Measurements from ENCODE around the gene MRPS27.

The MRPS27 gene

GRCh38 chr5:72203251-72203845, 116.7 kb downstream of the MRPS27 start:
- no peaks in the 10 kb centered on the region for H3K36me3 ChIP-seq (ENCODE audit: control insufficient read depth, low read length)
- H3F3A ChIP-seq (ENCODE audit: control insufficient read depth, insufficient read depth): no peaks in the 10 kb centered on the region
- H3K79me2 ChIP-seq (ENCODE audit: control insufficient read depth, low read length): no peaks in the 10 kb centered on the region
- no peaks in the 10 kb centered on the region for H4K20me1 ChIP-seq (ENCODE audit: control insufficient read depth, insufficient read depth, low read depth, low read length)
- no peak for TF ChIP-seq EZH2phosphoT487 (IDR thresholded peaks at IDR 0.05; ENCODE audit: borderline replicate concordance, low read length)
- no peak for TF ChIP-seq CTCF (IDR thresholded peaks at IDR 0.05; ENCODE audit: low read depth, low read length, poor library complexity, severe bottlenecking)
- no peaks in the 10 kb centered on the region for H3K27me3 ChIP-seq (ENCODE audit: control insufficient read depth, low read length)
- H3K4me2 ChIP-seq (ENCODE audit: low read length): no peak overlapping the region
- no peaks in the 10 kb centered on the region for H3K4me1 ChIP-seq (ENCODE audit: control insufficient read depth, low read length)
- H3K9me3 ChIP-seq (ENCODE audit: control insufficient read depth, insufficient read depth, low read length): no peaks in the 10 kb centered on the region
- no peaks in the 10 kb centered on the region for H3K9me2 ChIP-seq (replicated peaks; ENCODE audit: control insufficient read depth, low read length)
- H3K27ac ChIP-seq (ENCODE audit: low read depth, low read length): no peak overlapping the region
- H3K4me3 ChIP-seq (ENCODE audit: low read length): no peak overlapping the region

DNA sequence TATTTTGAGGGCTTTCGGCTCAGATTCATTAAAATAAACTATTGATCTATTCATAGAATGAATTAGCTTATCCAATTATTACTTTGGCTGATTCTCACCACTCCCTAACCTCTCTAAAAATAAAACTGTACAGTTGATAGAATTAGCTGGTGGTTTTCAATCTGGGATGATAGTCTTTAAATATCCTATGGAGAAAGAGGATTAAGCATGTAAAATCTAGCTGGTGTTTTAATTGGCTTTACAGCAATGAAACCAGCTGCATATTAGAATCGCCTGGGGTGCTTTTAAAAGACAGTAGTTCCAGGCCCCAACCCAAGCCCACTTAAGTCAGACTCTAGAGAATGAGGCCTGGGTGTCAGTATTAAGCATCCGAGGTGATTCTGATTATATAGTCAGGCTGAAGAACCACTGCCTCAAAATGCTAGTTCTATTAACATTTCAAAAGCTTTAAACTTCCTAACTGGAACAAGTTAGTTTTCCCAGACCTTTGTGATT, 117.7 kb downstream of the MRPS27 start:
- H3K9me2 ChIP-seq (replicated peaks; ENCODE audit: control insufficient read depth, low read length): no peaks in the 10 kb centered on the region
- H3K4me1 ChIP-seq (ENCODE audit: control insufficient read depth, low read length): no peaks in the 10 kb centered on the region
- no peaks in the 10 kb centered on the region for H3K9me3 ChIP-seq (ENCODE audit: control insufficient read depth, insufficient read depth, low read length)
- H3K4me3 ChIP-seq (ENCODE audit: low read length): no peak overlapping the region
- H3K27ac ChIP-seq (ENCODE audit: low read depth, low read length): no peak overlapping the region
- H4K20me1 ChIP-seq (ENCODE audit: control insufficient read depth, insufficient read depth, low read depth, low read length): no peaks in the 10 kb centered on the region
- no peaks in the 10 kb centered on the region for H3F3A ChIP-seq (ENCODE audit: control insufficient read depth, insufficient read depth)
- no peaks in the 10 kb centered on the region for H3K27me3 ChIP-seq (ENCODE audit: control insufficient read depth, low read length)
- H3K36me3 ChIP-seq (ENCODE audit: control insufficient read depth, low read length): no peaks in the 10 kb centered on the region
- H3K79me2 ChIP-seq (ENCODE audit: control insufficient read depth, low read length): no peaks in the 10 kb centered on the region
- TF ChIP-seq CTCF (IDR thresholded peaks at IDR 0.05; ENCODE audit: low read depth, low read length, poor library complexity, severe bottlenecking) (no peak), EZH2phosphoT487 (IDR thresholded peaks at IDR 0.05; ENCODE audit: borderline replicate concordance, low read length) (no peak)
- H3K4me2 ChIP-seq (ENCODE audit: low read length): no peak overlapping the region

GRCh38 chr5:72199681-72200080, 120.4 kb downstream of the MRPS27 start:
- Histone ChIP-seq H3K9me3 (ENCODE audit: control insufficient read depth, insufficient read depth, low read length) (no peaks in the 10 kb centered on the region; the same call in 1 of the 2 replicates), H3K36me3 (ENCODE audit: control insufficient read depth, low read length) (no peaks in the 10 kb centered on the region), H3K27ac (ENCODE audit: low read depth, low read length) (no peak overlapping the region), H4K20me1 (ENCODE audit: control insufficient read depth, insufficient read depth, low read depth, low read length) (no peaks in the 10 kb centered on the region), H3K79me2 (ENCODE audit: control insufficient read depth, low read length) (no peaks in the 10 kb centered on the region), H3K9me2 (replicated peaks; ENCODE audit: control insufficient read depth, low read length) (no peaks in the 10 kb centered on the region), H3K4me2 (ENCODE audit: low read length) (no peak overlapping the region), H3K4me3 (ENCODE audit: low read length) (no peak overlapping the region), H3K4me1 (ENCODE audit: control insufficient read depth, low read length) (peaks cover 11% of the 10 kb centered on the region), H3F3A (ENCODE audit: control insufficient read depth, insufficient read depth) (no peaks in the 10 kb centered on the region), H3K27me3 (ENCODE audit: control insufficient read depth, low read length) (0 out of 2 replicates have a peak, but pooled peaks cover 4% of the 10 kb centered on the region)
- TF ChIP-seq CTCF (IDR thresholded peaks at IDR 0.05; ENCODE audit: low read depth, low read length, poor library complexity, severe bottlenecking) (no peak), EZH2phosphoT487 (IDR thresholded peaks at IDR 0.05; ENCODE audit: borderline replicate concordance, low read length) (no peak)

Measured in DOHH2 (cell line).